ENCODE measurements around the gene PTPRJ. TPM values are rescaled to one million over a fixed set of nuclear protein-coding genes. Genes with fewer than 3 reads are reported as not detected.

The PTPRJ gene
- total and polyA plus RNA-seq, 2 experiments from 2014 or later: 4.5 to 9.5 TPM

- 77% methylated on average over 11 of the region's 11 CpGs for WGBS, 2 experiments (ENCODE audit: low coverage in 1 of 2, low lambda C conversion rate in 2 of 2, missing lambda C conversion rate in 2 of 2)
These were observed 120.8 kb downstream of the PTPRJ start for GRCh38 chr11:48101044-48101733.

GRCh38 chr11:48101958-48102357, 121.6 kb downstream of the PTPRJ start:
- Histone ChIP-seq H3K9me2 (ENCODE audit: insufficient read depth) (no peaks in the 10 kb centered on the region), H3K4me2 (ENCODE audit: unreplicated experiment) (no peak overlapping the region), H3F3A (ENCODE audit: insufficient read depth) (no peaks in the 10 kb centered on the region), H3K4me1 (ENCODE audit: insufficient read depth) (peaks cover 11% of the 10 kb centered on the region), H3K36me3 (ENCODE audit: low read depth) (no peaks in the 10 kb centered on the region), H3K27ac (no peak overlapping the region), H3K9ac (no peak overlapping the region), H3K4me3 (no peak overlapping the region), H4K20me1 (ENCODE audit: insufficient read depth) (no peaks in the 10 kb centered on the region), H3K9me3 (ENCODE audit: low read depth) (no peaks in the 10 kb centered on the region), H3K27me3 (replicated peaks; ENCODE audit: insufficient read depth) (no peaks in the 10 kb centered on the region), H2AFZ (no peak overlapping the region), H3K79me2 (ENCODE audit: insufficient read depth) (peaks cover 90% of the 10 kb centered on the region)
- 36 to 41% methylated on average over 6 of the region's 6 CpGs for WGBS, 2 experiments (ENCODE audit: low coverage in 1 of 2, low lambda C conversion rate in 2 of 2, missing lambda C conversion rate in 2 of 2)
- TF ChIP-seq EZH2phosphoT487 (IDR thresholded peaks at IDR 0.05; ENCODE audit: insufficient read depth, low read depth) (no peak), EZH2 (IDR thresholded peaks at IDR 0.05; ENCODE audit: insufficient read depth, poor library complexity, severe bottlenecking) (no peak)
- in situ Hi-C loops (cut with MboI): no loop called here
- no peak for DNase-seq

More at GRCh38 chr11:48101044-48101733, 120.8 kb downstream of the PTPRJ start:
- Histone ChIP-seq H3K9me2 (ENCODE audit: insufficient read depth) (no peaks in the 10 kb centered on the region), H3K4me3 (no peak overlapping the region), H3K9me3 (ENCODE audit: low read depth) (no peaks in the 10 kb centered on the region), H2AFZ (no peak overlapping the region), H3K27me3 (replicated peaks; ENCODE audit: insufficient read depth) (no peaks in the 10 kb centered on the region), H3K27ac (no peak overlapping the region), H3F3A (ENCODE audit: insufficient read depth) (no peaks in the 10 kb centered on the region), H3K79me2 (ENCODE audit: insufficient read depth) (peaks cover 95% of the 10 kb centered on the region), H3K36me3 (ENCODE audit: low read depth) (no peaks in the 10 kb centered on the region), H4K20me1 (ENCODE audit: insufficient read depth) (no peaks in the 10 kb centered on the region), H3K9ac (no peak overlapping the region), H3K4me2 (ENCODE audit: unreplicated experiment) (no peak overlapping the region), H3K4me1 (ENCODE audit: insufficient read depth) (peaks cover 15% of the 10 kb centered on the region)
- in situ Hi-C loops (cut with MboI): no loop called here
- TF ChIP-seq EZH2 (IDR thresholded peaks at IDR 0.05; ENCODE audit: insufficient read depth, poor library complexity, severe bottlenecking): no peak
- TF ChIP-seq EZH2phosphoT487 (IDR thresholded peaks at IDR 0.05; ENCODE audit: insufficient read depth, low read depth): no peak
- no peak for DNase-seq

- Histone ChIP-seq H2AFZ (no peak overlapping the region), H3K36me3 (ENCODE audit: low read depth) (no peaks in the 10 kb centered on the region), H4K20me1 (ENCODE audit: insufficient read depth) (no peaks in the 10 kb centered on the region), H3K9me3 (ENCODE audit: low read depth) (no peaks in the 10 kb centered on the region), H3K4me2 (ENCODE audit: unreplicated experiment) (peak overlapping the region; percentile 1), H3K4me1 (ENCODE audit: insufficient read depth) (peaks cover 25% of the 10 kb centered on the region), H3F3A (ENCODE audit: insufficient read depth) (peaks cover 11% of the 10 kb centered on the region; the same call in 1 of the 2 replicates), H3K4me3 (no peak overlapping the region), H3K27me3 (replicated peaks; ENCODE audit: insufficient read depth) (no peaks in the 10 kb centered on the region), H3K9ac (peak overlapping the region; percentile 14; the same call in 1 of the 2 replicates), H3K27ac (0 out of 2 replicates have a peak overlapping the region, but pooled peaks have one; percentile 17), H3K9me2 (ENCODE audit: insufficient read depth) (no peaks in the 10 kb centered on the region), H3K79me2 (ENCODE audit: insufficient read depth) (peaks cover 90% of the 10 kb centered on the region)
- no peak for TF ChIP-seq EZH2 (IDR thresholded peaks at IDR 0.05; ENCODE audit: insufficient read depth, poor library complexity, severe bottlenecking)
- no peak for TF ChIP-seq EZH2phosphoT487 (IDR thresholded peaks at IDR 0.05; ENCODE audit: insufficient read depth, low read depth)
- 68 to 71% methylated on average over 12 of the region's 12 CpGs for WGBS, 2 experiments (ENCODE audit: low coverage in 1 of 2, low lambda C conversion rate in 2 of 2, missing lambda C conversion rate in 2 of 2)
- in situ Hi-C loops (cut with MboI): no loop called here
- DNase-seq: peak; percentile 67
These were observed 123.5 kb downstream of the PTPRJ start for GRCh38 chr11:48103621-48104567.

DNA sequence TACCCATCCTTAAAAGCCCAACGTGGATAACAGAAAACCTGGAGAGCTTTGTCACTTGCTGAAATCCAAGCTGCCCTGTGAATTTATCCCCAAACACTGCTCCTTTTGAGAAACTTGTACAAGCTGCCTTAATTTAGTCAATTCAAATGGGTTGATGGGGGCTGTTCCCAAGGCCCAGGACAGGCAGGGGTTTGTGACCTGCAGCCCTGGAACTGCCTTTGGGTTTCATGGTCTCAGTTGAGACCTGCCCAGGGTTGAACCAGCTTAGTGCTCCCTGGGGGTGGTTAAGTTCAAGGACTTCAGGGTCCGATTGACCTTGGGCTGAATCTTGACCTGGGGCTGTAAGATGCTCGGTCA, 124.2 kb downstream of the PTPRJ start:
- TF ChIP-seq EZH2 (IDR thresholded peaks at IDR 0.05; ENCODE audit: insufficient read depth, poor library complexity, severe bottlenecking) (no peak), EZH2phosphoT487 (IDR thresholded peaks at IDR 0.05; ENCODE audit: insufficient read depth, low read depth) (no peak)
- DNase-seq: no peak
- H3K9me3 ChIP-seq (ENCODE audit: low read depth): no peaks in the 10 kb centered on the region
- peak overlapping the region; percentile 1 for H3K4me2 ChIP-seq (ENCODE audit: unreplicated experiment)
- H3K4me3 ChIP-seq: no peak overlapping the region
- H3K9me2 ChIP-seq (ENCODE audit: insufficient read depth): no peaks in the 10 kb centered on the region
- H3K9ac ChIP-seq: no peak overlapping the region
- H4K20me1 ChIP-seq (ENCODE audit: insufficient read depth): no peaks in the 10 kb centered on the region
- no peaks in the 10 kb centered on the region for H3K27me3 ChIP-seq (replicated peaks; ENCODE audit: insufficient read depth)
- H3K79me2 ChIP-seq (ENCODE audit: insufficient read depth): peaks cover 87% of the 10 kb centered on the region
- H3K27ac ChIP-seq: peak overlapping the region; percentile 43
- H3K36me3 ChIP-seq (ENCODE audit: low read depth): no peaks in the 10 kb centered on the region
- in situ Hi-C loops (cut with MboI): no loop called here
- no peak overlapping the region for H2AFZ ChIP-seq
- H3K4me1 ChIP-seq (ENCODE audit: insufficient read depth): peaks cover 32% of the 10 kb centered on the region
- H3F3A ChIP-seq (ENCODE audit: insufficient read depth): peaks cover 11% of the 10 kb centered on the region; the same call in 1 of the 2 replicates
- WGBS, 2 experiments (ENCODE audit: low coverage in 1 of 2, low lambda C conversion rate in 2 of 2, missing lambda C conversion rate in 2 of 2): 69 to 71% methylated on average over 3 of the region's 3 CpGs
